ENCODE data around the gene ABT1. TPM values are rescaled to one million over a fixed set of nuclear protein-coding genes. Genes with fewer than 3 reads are reported as not detected.
"Not testable (repeated sequence)": the region's sequence is repeated elsewhere in the genome, so short reads cannot be mapped to it uniquely, and the experiment has no call there.

The ABT1 gene
- 8.3 TPM for total RNA-seq
- long read RNA-seq, transcript ABT1-201 (3 exons, 2,949 nt) = major isoform, 21 of 24 reads
- long read RNA-seq, partial matches to known transcripts = 2 of 24 reads
- long read RNA-seq, other reads (novel, unspliced or antisense) = 1 of 24 reads

DNA sequence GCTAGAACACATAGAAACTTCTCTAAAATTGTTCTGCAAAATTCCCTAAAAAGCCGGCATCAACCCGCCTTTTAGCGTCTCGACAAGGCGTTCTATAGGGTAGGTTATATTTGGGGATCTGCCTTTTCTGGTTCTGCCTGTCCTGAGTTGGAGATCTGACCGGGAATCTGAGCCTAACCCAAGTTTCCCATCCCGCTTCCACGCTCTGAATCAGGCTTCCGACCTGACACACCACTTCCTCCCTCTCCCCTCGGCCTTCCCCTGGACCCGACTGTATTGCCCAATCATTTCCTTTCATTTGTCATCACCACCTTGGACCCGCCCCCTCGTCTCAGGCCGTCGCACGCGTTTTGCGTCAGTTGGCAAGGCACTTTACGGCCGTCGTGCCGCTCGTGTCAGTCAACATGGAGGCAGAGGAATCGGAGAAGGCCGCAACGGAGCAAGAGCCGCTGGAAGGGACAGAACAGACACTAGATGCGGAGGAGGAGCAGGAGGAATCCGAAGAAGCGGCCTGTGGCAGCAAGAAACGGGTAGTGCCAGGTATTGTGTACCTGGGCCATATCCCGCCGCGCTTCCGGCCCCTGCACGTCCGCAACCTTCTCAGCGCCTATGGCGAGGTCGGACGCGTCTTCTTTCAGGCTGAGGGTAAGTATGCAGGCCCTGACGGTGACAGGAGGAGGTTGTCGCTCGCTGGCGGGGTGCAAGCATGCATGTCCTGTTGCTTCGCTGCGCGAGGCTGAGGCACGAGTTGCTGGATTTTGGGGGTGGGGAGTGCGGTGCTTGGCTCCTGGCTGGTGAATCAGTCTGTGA lies at the start of gene ABT1:
Gene ABT1, plus strand, starts transcription at position 375 of the 810 bp plus-strand sequence. Its CDS starts 30 bp downstream, at position 405.
- Histone ChIP-seq H3K9me3 (replicated peaks) (no peaks in the 10 kb centered on the region), H3K27me3 (ENCODE audit: low read depth) (peaks cover 30% of the 10 kb centered on the region), H3K36me3 (peaks cover 23% of the 10 kb centered on the region), H3K27ac (replicated peaks) (peak within 1 kb of the TSS; percentile 88), H3K4me1 (peaks cover 35% of the 10 kb centered on the region), H3K4me3 (peak within 1 kb of the TSS; percentile 88)
- DNase-seq = peak; percentile 97
- intact Hi-C loops (cut with micrococcal nuclease) = loop anchor here (5.0 kb wide), 1 partner anchor 254 kb away; no protein-coding TSS in a partner anchor
- TF ChIP-seq, protein P1, sequence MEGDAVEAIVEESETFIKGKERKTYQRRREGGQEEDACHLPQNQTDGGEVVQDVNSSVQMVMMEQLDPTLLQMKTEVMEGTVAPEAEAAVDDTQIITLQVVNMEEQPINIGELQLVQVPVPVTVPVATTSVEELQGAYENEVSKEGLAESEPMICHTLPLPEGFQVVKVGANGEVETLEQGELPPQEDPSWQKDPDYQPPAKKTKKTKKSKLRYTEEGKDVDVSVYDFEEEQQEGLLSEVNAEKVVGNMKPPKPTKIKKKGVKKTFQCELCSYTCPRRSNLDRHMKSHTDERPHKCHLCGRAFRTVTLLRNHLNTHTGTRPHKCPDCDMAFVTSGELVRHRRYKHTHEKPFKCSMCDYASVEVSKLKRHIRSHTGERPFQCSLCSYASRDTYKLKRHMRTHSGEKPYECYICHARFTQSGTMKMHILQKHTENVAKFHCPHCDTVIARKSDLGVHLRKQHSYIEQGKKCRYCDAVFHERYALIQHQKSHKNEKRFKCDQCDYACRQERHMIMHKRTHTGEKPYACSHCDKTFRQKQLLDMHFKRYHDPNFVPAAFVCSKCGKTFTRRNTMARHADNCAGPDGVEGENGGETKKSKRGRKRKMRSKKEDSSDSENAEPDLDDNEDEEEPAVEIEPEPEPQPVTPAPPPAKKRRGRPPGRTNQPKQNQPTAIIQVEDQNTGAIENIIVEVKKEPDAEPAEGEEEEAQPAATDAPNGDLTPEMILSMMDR (IDR thresholded peaks at IDR 0.05; ENCODE audit: borderline replicate concordance) = no peak

DNA sequence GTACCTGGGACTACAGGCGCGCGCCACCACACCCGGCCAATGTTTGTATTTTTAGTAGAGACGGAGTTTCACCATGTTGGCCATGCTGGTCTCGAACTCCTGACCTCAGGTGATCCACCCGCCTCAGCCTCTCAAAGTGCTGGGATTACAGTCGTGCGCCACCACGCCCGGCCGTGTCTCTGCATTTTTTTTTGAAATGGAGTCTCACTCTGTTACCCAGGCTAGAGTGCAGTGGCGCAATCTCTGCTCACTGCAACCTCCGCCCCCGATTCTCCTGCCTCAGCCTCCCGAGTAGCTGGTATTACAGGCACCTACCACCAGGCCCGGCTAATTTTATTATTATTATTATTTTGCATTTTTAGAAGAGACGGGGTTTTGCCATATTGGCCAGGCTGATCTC lies 49.4 kb upstream of the ABT1 start:
- H3K36me3 ChIP-seq = peaks cover 21% of the 10 kb centered on the region
- H3K27ac ChIP-seq (replicated peaks); intact Hi-C loops (cut with micrococcal nuclease); H3K9me3 ChIP-seq (replicated peaks); H3K27me3 ChIP-seq (ENCODE audit: low read depth); DNase-seq; H3K4me3 ChIP-seq: not testable (repeated sequence)
- H3K4me1 ChIP-seq = peaks cover 11% of the 10 kb centered on the region

DNA sequence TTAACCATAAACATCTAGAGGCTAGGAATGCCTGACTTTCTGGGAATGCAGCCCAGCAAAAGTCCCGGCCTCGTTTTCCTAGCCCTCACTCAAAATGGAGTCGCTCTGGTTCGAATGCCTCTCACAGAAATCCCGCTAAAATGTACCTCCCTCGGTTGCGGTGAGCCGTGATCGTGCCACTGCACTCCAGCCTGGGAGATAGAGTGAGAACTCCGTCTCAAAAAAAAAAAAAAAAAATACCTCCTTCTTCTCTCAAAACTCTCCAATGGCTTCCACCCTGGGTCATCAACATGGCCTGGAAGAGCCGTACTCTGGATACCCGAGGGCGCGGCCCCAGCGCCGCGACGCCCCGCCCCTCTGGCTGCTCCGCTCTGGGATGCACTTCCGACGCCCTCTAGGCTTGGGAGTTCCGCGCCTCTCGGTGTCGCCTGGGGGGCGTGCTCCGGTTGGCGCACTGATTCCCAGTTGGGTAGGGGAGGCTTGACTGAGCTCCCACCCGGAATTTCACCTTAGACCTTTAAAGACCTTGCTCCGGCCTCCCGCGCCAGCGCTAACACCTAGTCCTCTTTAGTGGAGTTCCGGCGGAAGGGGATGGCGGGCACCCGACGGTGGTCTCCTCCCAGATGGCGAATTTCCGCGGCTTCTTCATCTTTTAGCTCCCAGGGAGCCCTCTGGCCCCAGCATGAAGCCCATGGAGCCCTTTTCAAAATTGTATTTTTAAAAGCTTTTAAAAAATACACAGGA lies 46.3 kb upstream of the ABT1 start:
- Histone ChIP-seq H3K27ac (replicated peaks) (peak overlapping the region; percentile 45), H3K36me3 (peaks cover 7% of the 10 kb centered on the region), H3K4me1 (peaks cover 37% of the 10 kb centered on the region), H3K4me3 (peak overlapping the region; percentile 70), H3K27me3 (ENCODE audit: low read depth) (no peaks in the 10 kb centered on the region), H3K9me3 (replicated peaks) (no peaks in the 10 kb centered on the region)
- DNase-seq = peak; percentile 56
- intact Hi-C loops (cut with micrococcal nuclease) = no loop called here
- TF ChIP-seq, protein P1 (IDR thresholded peaks at IDR 0.05; ENCODE audit: borderline replicate concordance) = no peak

DNA sequence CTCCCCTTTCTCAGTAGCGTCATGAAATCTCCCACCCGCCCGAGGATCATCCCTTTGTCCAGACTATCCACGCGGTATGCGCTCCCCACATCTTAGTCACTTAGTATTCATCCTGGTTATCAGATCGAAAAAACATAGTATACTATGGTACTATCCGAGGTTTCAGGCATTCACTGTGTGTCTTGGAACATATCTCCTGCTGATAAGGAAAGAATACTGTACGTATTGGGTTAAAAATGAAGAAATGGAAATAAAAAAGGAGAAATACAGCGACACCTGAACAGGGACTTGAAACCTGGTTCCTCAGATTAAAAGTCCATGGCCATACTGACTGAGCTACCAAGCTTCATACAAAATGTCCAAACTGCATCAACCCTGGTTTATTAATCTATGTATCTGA lies 44.5 kb upstream of the ABT1 start:
- intact Hi-C loops (cut with micrococcal nuclease) = no loop called here
- H3K27me3 ChIP-seq (ENCODE audit: low read depth) = no peaks in the 10 kb centered on the region
- DNase-seq = no peak
- no peaks in the 10 kb centered on the region for H3K9me3 ChIP-seq (replicated peaks)
- H3K4me3 ChIP-seq = no peak overlapping the region
- H3K4me1 ChIP-seq = peaks cover 38% of the 10 kb centered on the region
- TF ChIP-seq, protein P1 (IDR thresholded peaks at IDR 0.05; ENCODE audit: borderline replicate concordance) = no peak
- no peak overlapping the region for H3K27ac ChIP-seq (replicated peaks)
- no peaks in the 10 kb centered on the region for H3K36me3 ChIP-seq

DNA sequence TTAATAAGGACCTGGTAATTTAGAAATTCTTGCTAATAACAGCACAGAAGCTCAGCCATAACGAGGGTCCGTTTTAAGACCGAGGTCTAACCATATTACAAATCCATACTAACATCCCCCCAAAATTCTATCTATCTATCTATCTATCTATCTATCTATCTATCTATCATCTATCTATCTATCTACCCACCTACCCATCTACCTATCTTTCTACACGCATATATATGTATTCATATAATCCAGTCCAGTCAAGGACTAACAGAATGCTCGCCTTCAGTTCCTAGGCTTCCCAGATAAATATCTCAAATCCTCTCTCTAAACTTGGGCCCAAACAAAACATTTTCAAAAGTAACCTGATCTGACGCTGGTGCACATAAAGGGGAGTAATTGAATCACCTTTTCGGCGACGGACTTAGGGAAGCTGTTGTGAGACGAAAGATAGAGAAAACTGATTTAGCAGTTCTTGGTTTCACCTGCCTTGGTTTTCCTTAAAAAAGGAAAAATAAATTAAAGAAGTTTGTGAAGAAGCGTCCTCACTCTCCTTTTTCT lies 44.0 kb upstream of the ABT1 start:
- Histone ChIP-seq H3K4me3 (peak overlapping the region; percentile 72), H3K27ac (replicated peaks) (peak overlapping the region; percentile 86), H3K9me3 (replicated peaks) (no peaks in the 10 kb centered on the region), H3K27me3 (ENCODE audit: low read depth) (no peaks in the 10 kb centered on the region), H3K36me3 (no peaks in the 10 kb centered on the region), H3K4me1 (peaks cover 38% of the 10 kb centered on the region)
- no peak for DNase-seq
- intact Hi-C loops (cut with micrococcal nuclease) = no loop called here
- TF ChIP-seq, protein P1 (IDR thresholded peaks at IDR 0.05; ENCODE audit: borderline replicate concordance) = no peak

Data from left ventricle myocardium inferior (tissue), 1 donor.